DOHH2 (cell line): ENCODE results near the gene ADAMTS9.

Source experiments
- H3F3A ChIP-seq: fragments of 200-600 bp; sonication (generic), shearing (Covaris generic); 2 replicates; pipeline ENCODE4 v1.6.0; 2016; ENCODE audit warnings: antibody characterized with exemption, mild to moderate bottlenecking; ENCODE audit not compliant: control insufficient read depth, insufficient read depth
- H3K27ac ChIP-seq: fragments of 200-600 bp; sonication (generic); 2 replicates; pipeline ENCODE4 v1.5.1; 2014; ENCODE audit warnings: low read depth, mild to moderate bottlenecking, low read length, moderate library complexity
- H3K27me3 ChIP-seq: fragments of 200-600 bp; sonication (generic); 2 replicates; pipeline ENCODE4 v1.6.1; 2014; ENCODE audit warnings: mild to moderate bottlenecking, low read length, mixed read lengths; ENCODE audit not compliant: control insufficient read depth
- H3K36me3 ChIP-seq: fragments of 200-600 bp; sonication (generic); 2 replicates; pipeline ENCODE4 v1.6.1; 2014; ENCODE audit warnings: mild to moderate bottlenecking, low read length, moderate library complexity, mixed read lengths; ENCODE audit not compliant: control insufficient read depth
- H3K4me1 ChIP-seq: fragments of 200-600 bp; sonication (generic); 2 replicates; pipeline ENCODE4 v1.6.1; 2014; ENCODE audit warnings: mild to moderate bottlenecking, low read length, mixed read lengths; ENCODE audit not compliant: control insufficient read depth
- H3K4me2 ChIP-seq: fragments of 200-600 bp; sonication (generic); 2 replicates; pipeline ENCODE4 v1.6.0; 2014; ENCODE audit warnings: mild to moderate bottlenecking, low read length, moderate library complexity
- H3K4me3 ChIP-seq: fragments of 200-600 bp; sonication (generic); 2 replicates; pipeline ENCODE4 v1.5.1; 2014; ENCODE audit warnings: mild to moderate bottlenecking, low read length, mixed read lengths
- H3K79me2 ChIP-seq: fragments of 200-600 bp; sonication (generic); 2 replicates; pipeline ENCODE4 v1.6.1; 2014; ENCODE audit warnings: mild to moderate bottlenecking, low read length, mixed read lengths; ENCODE audit not compliant: control insufficient read depth
- H3K9me2 ChIP-seq: fragments of 200-600 bp; sonication (generic); replicated peaks from 2 replicates; pipeline ENCODE4 v1.6.1; 2014; ENCODE audit warnings: mild to moderate bottlenecking, low read length, mixed read lengths; ENCODE audit not compliant: control insufficient read depth
- H3K9me3 ChIP-seq: fragments of 200-600 bp; sonication (generic); 2 replicates; pipeline ENCODE4 v1.6.1; 2014; ENCODE audit warnings: antibody characterized with exemption, low read length, mixed read lengths; ENCODE audit not compliant: control insufficient read depth, insufficient read depth
- H4K20me1 ChIP-seq: fragments of 200-600 bp; sonication (generic); 2 replicates; pipeline ENCODE4 v1.6.0; 2014; ENCODE audit warnings: low read depth, mild to moderate bottlenecking, antibody characterized with exemption, low read length, moderate library complexity; ENCODE audit not compliant: control insufficient read depth, insufficient read depth
- EZH2phosphoT487 ChIP-seq: fragments of 200-600 bp; sonication (generic); IDR thresholded peaks from 2 replicates; pipeline ENCODE4 v1.6.1; 2017; ENCODE audit warnings: borderline replicate concordance, mild to moderate bottlenecking, antibody characterized with exemption, low read length, moderate library complexity, mixed read lengths
- TF ChIP-seq, protein P1 (sequence below): fragments of 200-600 bp; sonication (generic); IDR thresholded peaks from one replicate; pipeline ENCODE4 v1.5.1; 2014; ENCODE audit warnings: antibody characterized with exemption, mild to moderate bottlenecking, low read depth, low read length; ENCODE audit not compliant: poor library complexity, severe bottlenecking

The ADAMTS9 gene

DNA sequence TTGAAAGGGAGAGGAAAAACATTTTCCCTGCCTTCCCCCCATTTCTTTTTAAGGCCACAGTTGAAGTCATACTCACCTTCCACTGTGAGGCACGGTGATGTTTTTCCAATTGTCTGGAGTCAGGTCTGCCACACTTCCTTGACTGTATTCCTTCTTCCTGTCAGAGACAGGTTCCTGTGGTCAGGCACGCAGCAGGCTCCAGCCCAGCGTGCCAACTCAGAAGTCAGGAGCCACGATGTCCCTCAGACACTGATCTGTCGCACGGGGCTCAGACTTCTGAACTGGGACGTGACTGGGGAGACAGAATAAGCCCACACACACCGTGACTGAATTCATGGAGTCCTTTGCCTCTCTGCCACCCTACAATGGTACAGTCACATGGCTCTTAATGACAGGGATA lies 41.2 kb upstream of the ADAMTS9 start:
- Histone ChIP-seq H3K79me2 (no peaks in the 10 kb centered on the region), H3K4me3 (no peak overlapping the region), H3K9me3 (no peaks in the 10 kb centered on the region), H4K20me1 (no peaks in the 10 kb centered on the region), H3K27me3 (no peaks in the 10 kb centered on the region), H3K9me2 (no peaks in the 10 kb centered on the region), H3K4me1 (no peaks in the 10 kb centered on the region), H3K4me2 (no peak overlapping the region), H3F3A (no peaks in the 10 kb centered on the region), H3K36me3 (no peaks in the 10 kb centered on the region), H3K27ac (no peak overlapping the region)
- TF ChIP-seq EZH2phosphoT487 = no peak
- TF ChIP-seq, protein P1, sequence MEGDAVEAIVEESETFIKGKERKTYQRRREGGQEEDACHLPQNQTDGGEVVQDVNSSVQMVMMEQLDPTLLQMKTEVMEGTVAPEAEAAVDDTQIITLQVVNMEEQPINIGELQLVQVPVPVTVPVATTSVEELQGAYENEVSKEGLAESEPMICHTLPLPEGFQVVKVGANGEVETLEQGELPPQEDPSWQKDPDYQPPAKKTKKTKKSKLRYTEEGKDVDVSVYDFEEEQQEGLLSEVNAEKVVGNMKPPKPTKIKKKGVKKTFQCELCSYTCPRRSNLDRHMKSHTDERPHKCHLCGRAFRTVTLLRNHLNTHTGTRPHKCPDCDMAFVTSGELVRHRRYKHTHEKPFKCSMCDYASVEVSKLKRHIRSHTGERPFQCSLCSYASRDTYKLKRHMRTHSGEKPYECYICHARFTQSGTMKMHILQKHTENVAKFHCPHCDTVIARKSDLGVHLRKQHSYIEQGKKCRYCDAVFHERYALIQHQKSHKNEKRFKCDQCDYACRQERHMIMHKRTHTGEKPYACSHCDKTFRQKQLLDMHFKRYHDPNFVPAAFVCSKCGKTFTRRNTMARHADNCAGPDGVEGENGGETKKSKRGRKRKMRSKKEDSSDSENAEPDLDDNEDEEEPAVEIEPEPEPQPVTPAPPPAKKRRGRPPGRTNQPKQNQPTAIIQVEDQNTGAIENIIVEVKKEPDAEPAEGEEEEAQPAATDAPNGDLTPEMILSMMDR = no peak

DNA sequence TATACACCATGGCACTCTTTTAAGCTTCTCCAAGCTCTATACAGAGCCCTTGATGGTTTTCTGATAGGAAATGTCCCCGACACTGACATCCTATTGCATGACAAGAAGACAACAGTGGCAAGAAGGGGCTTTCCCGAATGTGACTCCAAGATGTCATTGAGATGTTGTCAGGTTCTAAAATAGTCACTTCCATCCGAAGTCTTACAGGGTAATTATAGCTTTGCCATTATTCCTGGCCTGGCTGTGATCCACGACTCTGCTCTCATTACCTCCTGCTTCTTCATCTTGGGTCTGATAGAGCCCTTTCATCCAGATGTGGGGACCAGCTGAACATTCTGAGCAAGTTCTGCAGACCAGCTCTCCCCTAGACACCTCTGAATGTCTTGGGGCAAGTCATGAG lies 40.6 kb upstream of the ADAMTS9 start:
- Histone ChIP-seq H3K4me1 (no peaks in the 10 kb centered on the region), H3K36me3 (no peaks in the 10 kb centered on the region), H3K27me3 (no peaks in the 10 kb centered on the region), H3F3A (no peaks in the 10 kb centered on the region), H3K79me2 (no peaks in the 10 kb centered on the region), H3K27ac (no peak overlapping the region), H4K20me1 (no peaks in the 10 kb centered on the region), H3K4me3 (no peak overlapping the region), H3K9me3 (no peaks in the 10 kb centered on the region), H3K4me2 (no peak overlapping the region), H3K9me2 (no peaks in the 10 kb centered on the region)
- TF ChIP-seq, protein P1 = no peak
- TF ChIP-seq EZH2phosphoT487 = no peak

DNA sequence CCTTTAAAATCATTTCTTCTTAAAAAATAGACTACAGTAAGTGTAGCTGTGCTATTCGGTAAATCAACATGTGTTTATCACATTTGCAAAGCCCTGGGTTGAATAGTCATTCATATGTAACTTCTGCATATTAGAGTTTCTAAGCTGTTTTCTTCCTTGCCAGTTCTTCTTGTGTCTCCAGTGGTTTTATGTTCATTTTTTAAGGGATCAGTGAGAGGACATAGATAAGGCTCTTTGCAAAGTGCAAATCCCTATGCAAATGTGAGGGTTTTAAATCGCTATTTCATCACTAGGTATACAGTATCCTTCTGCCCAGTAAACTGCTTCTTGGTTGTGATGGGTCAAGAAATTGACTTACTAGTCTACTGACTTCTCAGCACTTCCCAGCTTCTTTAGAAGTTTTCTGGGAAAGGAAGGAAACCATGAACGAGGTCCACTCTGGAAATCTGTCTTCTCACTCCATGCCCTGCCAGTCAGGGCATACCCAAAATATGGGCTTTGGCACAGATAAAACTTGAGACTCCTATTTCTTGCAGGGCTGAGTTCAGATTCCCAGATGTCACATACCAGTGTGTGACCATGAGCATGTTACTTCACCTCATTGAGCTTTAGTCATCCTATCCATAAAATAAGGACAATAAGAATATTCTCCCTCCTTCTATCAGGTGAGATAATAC lies 38.8 kb upstream of the ADAMTS9 start:
- no peaks in the 10 kb centered on the region for H3K79me2 ChIP-seq
- H3K4me1 ChIP-seq = no peaks in the 10 kb centered on the region
- H3K9me2 ChIP-seq = no peaks in the 10 kb centered on the region
- no peaks in the 10 kb centered on the region for H3K36me3 ChIP-seq
- no peak overlapping the region for H3K4me3 ChIP-seq
- H3K27me3 ChIP-seq = no peaks in the 10 kb centered on the region
- H3K4me2 ChIP-seq = no peak overlapping the region
- no peaks in the 10 kb centered on the region for H4K20me1 ChIP-seq
- no peak overlapping the region for H3K27ac ChIP-seq
- no peak for TF ChIP-seq EZH2phosphoT487
- TF ChIP-seq, protein P1 = no peak
- H3K9me3 ChIP-seq = no peaks in the 10 kb centered on the region
- no peaks in the 10 kb centered on the region for H3F3A ChIP-seq
